GM12873 (cell line): ENCODE data around the gene CDKAL1.

Experiments
- TF ChIP-seq, protein P1 (sequence below): IDR thresholded peaks from 2 replicates; pipeline ENCODE4 v1.5.1; 2012; ENCODE audit warnings: low read depth, mild to moderate bottlenecking, moderate library complexity, low read length, control low read depth; ENCODE audit not compliant: insufficient read depth; ENCODE audit errors: missing control alignments

Gene CDKAL1

GRCh38 chr6:20778912-20779311 lies 244.7 kb downstream of the CDKAL1 start:
- TF ChIP-seq, protein P1, sequence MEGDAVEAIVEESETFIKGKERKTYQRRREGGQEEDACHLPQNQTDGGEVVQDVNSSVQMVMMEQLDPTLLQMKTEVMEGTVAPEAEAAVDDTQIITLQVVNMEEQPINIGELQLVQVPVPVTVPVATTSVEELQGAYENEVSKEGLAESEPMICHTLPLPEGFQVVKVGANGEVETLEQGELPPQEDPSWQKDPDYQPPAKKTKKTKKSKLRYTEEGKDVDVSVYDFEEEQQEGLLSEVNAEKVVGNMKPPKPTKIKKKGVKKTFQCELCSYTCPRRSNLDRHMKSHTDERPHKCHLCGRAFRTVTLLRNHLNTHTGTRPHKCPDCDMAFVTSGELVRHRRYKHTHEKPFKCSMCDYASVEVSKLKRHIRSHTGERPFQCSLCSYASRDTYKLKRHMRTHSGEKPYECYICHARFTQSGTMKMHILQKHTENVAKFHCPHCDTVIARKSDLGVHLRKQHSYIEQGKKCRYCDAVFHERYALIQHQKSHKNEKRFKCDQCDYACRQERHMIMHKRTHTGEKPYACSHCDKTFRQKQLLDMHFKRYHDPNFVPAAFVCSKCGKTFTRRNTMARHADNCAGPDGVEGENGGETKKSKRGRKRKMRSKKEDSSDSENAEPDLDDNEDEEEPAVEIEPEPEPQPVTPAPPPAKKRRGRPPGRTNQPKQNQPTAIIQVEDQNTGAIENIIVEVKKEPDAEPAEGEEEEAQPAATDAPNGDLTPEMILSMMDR, result no peak

GRCh38 chr6:20789162-20789561 lies 254.9 kb downstream of the CDKAL1 start:
- TF ChIP-seq, protein P1, result no peak

DNA sequence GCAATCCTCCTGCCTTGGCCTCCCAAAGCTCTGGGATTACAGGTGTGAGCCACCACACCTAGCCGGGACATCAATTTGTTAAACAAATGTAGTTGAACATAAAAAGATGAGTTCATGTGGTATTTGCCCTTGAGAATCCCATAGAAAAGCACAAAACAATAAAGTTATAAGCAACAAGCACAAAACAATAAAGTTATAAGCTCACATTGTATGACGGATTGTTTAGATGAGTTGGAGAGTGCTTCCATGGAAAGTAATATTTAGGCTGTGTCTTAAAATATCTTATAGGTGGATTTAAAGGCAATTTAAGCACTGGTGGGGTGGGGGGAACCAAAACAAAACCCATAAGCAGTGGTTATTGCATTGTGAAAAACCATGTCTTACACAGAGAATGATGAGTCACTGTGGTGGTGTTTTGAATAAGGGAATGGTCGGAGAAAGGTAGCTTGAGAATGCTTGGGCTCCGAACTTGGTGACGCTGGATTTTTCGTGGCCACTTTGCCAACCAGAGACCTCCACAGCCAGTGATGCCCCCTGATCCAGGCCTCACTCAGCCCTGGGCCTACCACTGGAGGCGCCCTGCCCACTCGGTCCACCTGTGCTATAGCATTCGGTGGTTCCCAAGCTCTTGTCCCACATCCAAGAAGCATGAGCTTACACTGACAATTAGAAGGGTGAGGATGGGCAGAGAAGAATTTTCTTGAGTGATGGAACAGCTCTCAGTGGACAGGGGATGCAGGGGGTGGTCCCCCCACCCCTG lies 256.0 kb downstream of the CDKAL1 start:
- TF ChIP-seq, protein P1, result no peak

GRCh38 chr6:20791074-20791473 lies 256.8 kb downstream of the CDKAL1 start:
- TF ChIP-seq, protein P1, result no peak

- TF ChIP-seq, protein P1, result no peak
Measured at GRCh38 chr6:20791944-20792343, 257.7 kb downstream of the CDKAL1 start.

DNA sequence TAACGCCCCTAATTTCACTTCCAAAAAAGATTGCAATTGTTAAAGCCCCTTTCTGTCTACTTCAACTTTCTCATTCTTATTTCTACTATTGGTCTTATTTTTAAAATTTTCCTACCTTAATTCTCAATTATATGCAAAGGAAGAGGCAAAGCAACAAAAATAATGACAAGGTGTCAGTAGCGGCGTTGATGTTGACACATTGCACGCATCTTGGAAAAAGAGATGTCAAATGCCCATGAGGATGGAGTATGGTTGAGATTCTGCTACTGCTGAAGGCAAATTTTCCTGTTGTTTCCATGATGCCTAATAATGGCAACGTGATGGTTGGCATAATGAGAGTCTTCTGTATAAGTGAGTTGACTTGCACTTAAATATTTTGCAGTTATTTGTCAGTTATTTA lies 258.9 kb downstream of the CDKAL1 start:
- TF ChIP-seq, protein P1, result no peak

DNA sequence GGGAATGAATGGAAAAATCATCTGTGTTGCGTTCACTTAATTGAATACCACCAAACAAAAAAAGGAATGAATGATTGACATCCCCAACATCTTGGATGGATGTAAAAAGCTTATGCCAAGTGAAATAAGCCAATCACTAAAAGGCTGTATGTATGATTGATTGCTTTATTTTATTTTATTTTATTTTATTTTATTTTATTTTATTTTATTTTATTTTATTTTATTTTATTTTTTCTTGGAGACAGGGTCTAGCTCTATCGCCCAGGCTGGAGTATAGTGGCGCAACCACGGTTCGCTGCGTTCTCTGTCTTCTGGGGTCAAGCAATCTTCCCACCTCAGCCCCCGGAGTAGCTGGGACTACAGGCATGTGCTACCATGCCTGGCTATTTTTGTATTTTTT lies 263.3 kb downstream of the CDKAL1 start:
- TF ChIP-seq, protein P1, result no peak
